Measurements from ENCODE around the gene APOL3. TPM values are rescaled to one million over a fixed set of nuclear protein-coding genes. Genes with fewer than 3 reads are reported as not detected.
"Not testable (repeated sequence)": the region's sequence is repeated elsewhere in the genome, so short reads cannot be mapped to it uniquely, and the experiment has no call there.

APOL3 gene
- total RNA-seq, 6 experiments from 2014 or later: 1.0 to 2.3 (median 2.2) TPM

- no peaks in the 10 kb centered on the region for H3K9me3 Mint-ChIP-seq
- DNase-seq: peak; percentile 74
Measured at GRCh38 chr22:36191106-36191836, 30.7 kb upstream of the APOL3 start.

GRCh38 chr22:36187862-36188261, 27.3 kb upstream of the APOL3 start:
- not testable (repeated sequence) for H3K4me1 Mint-ChIP-seq (ENCODE audit: low read depth); H3K36me3 Mint-ChIP-seq (ENCODE audit: low read depth); H3K9me3 Mint-ChIP-seq; DNase-seq; H3K4me3 Mint-ChIP-seq; H3K27ac Mint-ChIP-seq
- H3K27me3 Mint-ChIP-seq (ENCODE audit: insufficient read depth): peaks cover 33% of the 10 kb centered on the region

More at GRCh38 chr22:36191106-36191836, 30.7 kb upstream of the APOL3 start:
- Mint-ChIP-seq H3K27me3 (ENCODE audit: insufficient read depth) (peaks cover 32% of the 10 kb centered on the region), H3K4me1 (ENCODE audit: low read depth) (peaks cover 17% of the 10 kb centered on the region), H3K36me3 (ENCODE audit: low read depth) (no peaks in the 10 kb centered on the region), H3K27ac (no peak overlapping the region), H3K4me3 (no peak overlapping the region)
- no peak for TF ChIP-seq CTCF (IDR thresholded peaks at IDR 0.05)

- Mint-ChIP-seq H3K9me3 (no peaks in the 10 kb centered on the region), H3K36me3 (ENCODE audit: low read depth) (no peaks in the 10 kb centered on the region), H3K4me1 (ENCODE audit: low read depth) (peaks cover 1% of the 10 kb centered on the region; the same call in 1 of the 2 replicates), H3K27me3 (ENCODE audit: insufficient read depth) (peaks cover 38% of the 10 kb centered on the region), H3K27ac (no peak overlapping the region), H3K4me3 (no peak overlapping the region)
- TF ChIP-seq CTCF (IDR thresholded peaks at IDR 0.05): no peak
- DNase-seq: no peak
Measured at GRCh38 chr22:36185828-36186624, 25.5 kb upstream of the APOL3 start.

- H3K27me3 Mint-ChIP-seq (ENCODE audit: insufficient read depth): peaks cover 33% of the 10 kb centered on the region
- no peaks in the 10 kb centered on the region for H3K9me3 Mint-ChIP-seq
- no peaks in the 10 kb centered on the region for H3K36me3 Mint-ChIP-seq (ENCODE audit: low read depth)
- H3K4me3 Mint-ChIP-seq: no peak overlapping the region
- DNase-seq: no peak
- H3K27ac Mint-ChIP-seq: no peak overlapping the region
- H3K4me1 Mint-ChIP-seq (ENCODE audit: low read depth): no peaks in the 10 kb centered on the region
- no peak for TF ChIP-seq CTCF (IDR thresholded peaks at IDR 0.05)
Measured at GRCh38 chr22:36184433-36185025, 24.0 kb upstream of the APOL3 start.

- no peak overlapping the region for H3K27ac Mint-ChIP-seq
- no peaks in the 10 kb centered on the region for H3K9me3 Mint-ChIP-seq
- H3K4me3 Mint-ChIP-seq: no peak overlapping the region
- no peak for DNase-seq
- H3K4me1 Mint-ChIP-seq (ENCODE audit: low read depth): no peaks in the 10 kb centered on the region
- H3K27me3 Mint-ChIP-seq (ENCODE audit: insufficient read depth): peaks cover 24% of the 10 kb centered on the region
- no peak for TF ChIP-seq CTCF (IDR thresholded peaks at IDR 0.05)
- no peaks in the 10 kb centered on the region for H3K36me3 Mint-ChIP-seq (ENCODE audit: low read depth)
Measured at GRCh38 chr22:36183446-36183845, 22.9 kb upstream of the APOL3 start.

- H3K9me3 Mint-ChIP-seq: no peaks in the 10 kb centered on the region
- H3K4me3 Mint-ChIP-seq: no peak overlapping the region
- no peak overlapping the region for H3K27ac Mint-ChIP-seq
- no peak for TF ChIP-seq CTCF (IDR thresholded peaks at IDR 0.05)
- DNase-seq: no peak
- H3K4me1 Mint-ChIP-seq (ENCODE audit: low read depth): no peaks in the 10 kb centered on the region
- no peaks in the 10 kb centered on the region for H3K36me3 Mint-ChIP-seq (ENCODE audit: low read depth)
- peaks cover 19% of the 10 kb centered on the region for H3K27me3 Mint-ChIP-seq (ENCODE audit: insufficient read depth)
Measured at GRCh38 chr22:36182857-36183256, 22.3 kb upstream of the APOL3 start.
